CD14-positive monocyte (primary cell): ENCODE measurements around the gene MIEF1. TPM values are rescaled to one million over a fixed set of nuclear protein-coding genes. Genes with fewer than 3 reads are reported as not detected.

Experiments used
- DNase-seq, 3 donors: peaks; one replicate each; pipeline ENCODE4 v3.0.0-alpha.2; 2011 to 2022
- H2AFZ ChIP-seq: 2 replicates; pipeline ENCODE4 v1.6.0; 2012; ENCODE audit warnings: mild to moderate bottlenecking, low read depth, low read length, inconsistent platforms; ENCODE audit not compliant: insufficient read depth, poor library complexity, severe bottlenecking
- H3K27ac ChIP-seq, 2 donors: 1 replicate in 1 of 2; 2 replicates in 1 of 2; pipeline ENCODE4 v1.5.1; 2012 to 2013; ENCODE audit warnings: low read length in 2 of 2, control low read depth in 1 of 2, inconsistent platforms in 1 of 2, low read depth in 1 of 2, mild to moderate bottlenecking in 1 of 2
- H3K27me3 ChIP-seq, 2 donors: one replicate each; pipeline versions ENCODE4 v1.6.0 to v1.6.1; 2011 to 2013; ENCODE audit warnings: low read length in 2 of 2; ENCODE audit not compliant: control insufficient read depth in 2 of 2, insufficient read depth in 2 of 2
- H3K36me3 ChIP-seq, 2 donors: replicated peaks in 1 of 2; 1 replicate in 1 of 2; 2 replicates in 1 of 2; pipeline versions ENCODE4 v1.5.1 to v1.6.1; 2012 to 2013; ENCODE audit warnings: low read length in 2 of 2, control low read depth in 1 of 2, inconsistent platforms in 1 of 2, mild to moderate bottlenecking in 1 of 2; ENCODE audit not compliant: insufficient read depth in 2 of 2, control insufficient read depth in 1 of 2
- H3K4me1 ChIP-seq, 2 donors: 1 replicate in 1 of 2; 2 replicates in 1 of 2; pipeline versions ENCODE4 v1.5.1 to v1.6.1; 2012 to 2013; ENCODE audit warnings: low read length in 2 of 2, control low read depth in 1 of 2, inconsistent platforms in 1 of 2, mild to moderate bottlenecking in 1 of 2, moderate library complexity in 1 of 2; ENCODE audit not compliant: insufficient read depth in 2 of 2, control insufficient read depth in 1 of 2
- H3K4me2 ChIP-seq: replicated peaks from 2 replicates; pipeline ENCODE3; 2012; ENCODE audit warnings: low read length, moderate library complexity, mild to moderate bottlenecking; ENCODE audit not compliant: poor library complexity, severe bottlenecking; ENCODE audit errors: extremely low read depth
- H3K4me3 ChIP-seq, 3 experiments: fragments of 200-600 bp in 1 of 3; sonication (generic) in 1 of 3; replicated peaks in 1 of 3; 1 replicate in 2 of 3; 2 replicates in 1 of 3; pipeline ENCODE4 v1.5.1; 2011 to 2013; ENCODE audit warnings: low read length in 3 of 3, mild to moderate bottlenecking in 3 of 3, control low read depth in 2 of 3, low read depth in 2 of 3, inconsistent platforms in 1 of 3, moderate library complexity in 1 of 3
- H3K79me2 ChIP-seq: 2 replicates; pipeline ENCODE4 v1.6.0; 2012; ENCODE audit warnings: mild to moderate bottlenecking, control low read depth, inconsistent platforms, low read length, moderate library complexity; ENCODE audit not compliant: insufficient read depth
- H3K9ac ChIP-seq: 2 replicates; pipeline ENCODE4 v1.6.0; 2017; ENCODE audit warnings: low read length, mild to moderate bottlenecking; ENCODE audit not compliant: insufficient read depth, poor library complexity, severe bottlenecking
- H3K9me3 ChIP-seq, 2 donors: replicated peaks in 1 of 2; 1 replicate in 1 of 2; 2 replicates in 1 of 2; pipeline versions ENCODE4 v1.5.1 to v1.6.1; 2012 to 2013; ENCODE audit warnings: low read length in 2 of 2, control low read depth in 1 of 2; ENCODE audit not compliant: control insufficient read depth in 1 of 2, insufficient read depth in 1 of 2
- H4K20me1 ChIP-seq: 2 replicates; pipeline ENCODE4 v1.6.0; 2012; ENCODE audit warnings: mild to moderate bottlenecking, low read length, control low read depth, moderate library complexity; ENCODE audit not compliant: insufficient read depth
- H3K27ac Mint-ChIP-seq, 7 donors: one replicate each; pipeline ENCODE4 v1.8.0; 2020; ENCODE audit warnings: mild to moderate bottlenecking in 7 of 7, mixed read lengths in 7 of 7, moderate library complexity in 6 of 7, inconsistent platforms in 2 of 7
- H3K27me3 Mint-ChIP-seq, 3 donors: one replicate each; pipeline ENCODE4 v1.8.0; 2021 to 2022; ENCODE audit warnings: low read depth in 3 of 3, mild to moderate bottlenecking in 3 of 3, mixed read lengths in 3 of 3, moderate library complexity in 3 of 3, inconsistent platforms in 1 of 3
- H3K36me3 Mint-ChIP-seq, 2 donors: one replicate each; pipeline ENCODE4 v1.8.0; 2020; ENCODE audit warnings: mixed read lengths in 2 of 2, inconsistent platforms in 1 of 2, mild to moderate bottlenecking in 1 of 2
- H3K4me1 Mint-ChIP-seq: one replicate; pipeline ENCODE4 v1.8.0; 2020; ENCODE audit warnings: mild to moderate bottlenecking, mixed read lengths
- H3K4me3 Mint-ChIP-seq, 2 donors: one replicate each; pipeline ENCODE4 v1.8.0; 2020; ENCODE audit warnings: mild to moderate bottlenecking in 2 of 2, mixed read lengths in 2 of 2, moderate library complexity in 1 of 2
- H3K9me3 Mint-ChIP-seq, 7 donors: one replicate each; pipeline ENCODE4 v1.8.0; 2020 to 2022; ENCODE audit warnings: mixed read lengths in 7 of 7, mild to moderate bottlenecking in 6 of 7, moderate library complexity in 6 of 7, inconsistent platforms in 2 of 7
- WGBS: methylation state at CpG from one replicate; pipeline ENCODE4 v1.1.5; 2013; ENCODE audit warnings: missing lambda C conversion rate; ENCODE audit not compliant: insufficient coverage; 5-methylcytosine and 5-hydroxymethylcytosine counted together
- intact Hi-C, 2 donors: fragments of 100-400 bp; cut with micrococcal nuclease; formaldehyde crosslinking; loops; one replicate each; pipeline versions ENCODE4 v1.15.0 to v1.15.1; 2023
- polyA plus RNA-seq, 3 donors: library from polyadenylated mRNA; depleted of rRNA in 1 of 3; unstranded in 2 of 3; stranded (reverse) in 1 of 3; fragments of 300-500 nt in 2 of 3; fragments of >200 nt in 1 of 3; fragmentation: Illumina TruSeq in 2 of 3; gene quantifications; 1 replicate in 2 of 3; 2 replicates in 1 of 3; pipeline ENCODE4 v1.2.3, GENCODE V29; 2012 to 2021
- TF ChIP-seq, protein P1 (sequence below): fragments of 200-600 bp; IDR thresholded peaks from one replicate; pipeline ENCODE4 v1.8.0; 2022; ENCODE audit warnings: antibody characterized with exemption, mild to moderate bottlenecking

Gene MIEF1
- polyA plus RNA-seq, 3 donors: 9.4 to 14.0 (median 13.3) TPM

- peak in 2 of 3 donors; percentile 22 to 59 for DNase-seq
- intact Hi-C loops: no loop called here
- peak overlapping the region; percentile 75 for H2AFZ ChIP-seq
- H3K4me1 ChIP-seq: peaks cover 44 to 49% of the 10 kb centered on the region in 2 donors
- Mint-ChIP-seq H3K4me1 (peaks cover 54% of the 10 kb centered on the region), H3K4me3 (peak overlapping the region; percentile 43 to 77), H3K27me3 (peaks cover 4 to 16% (median 6%) of the 10 kb centered on the region in 3 donors), H3K27ac (peak overlapping the region; percentile 43 to 89 (median 81)), H3K36me3 (no peaks in the 10 kb centered on the region), H3K9me3 (peaks cover 0 to 2% (median 0%) of the 10 kb centered on the region in 7 donors)
- no peaks in the 10 kb centered on the region for H3K27me3 ChIP-seq
- H3K36me3 ChIP-seq: no peaks in the 10 kb centered on the region
- peak overlapping the region; percentile 66 for H3K4me2 ChIP-seq
- no peaks in the 10 kb centered on the region for H3K79me2 ChIP-seq
- no peaks in the 10 kb centered on the region for H4K20me1 ChIP-seq
- TF ChIP-seq, protein P1, sequence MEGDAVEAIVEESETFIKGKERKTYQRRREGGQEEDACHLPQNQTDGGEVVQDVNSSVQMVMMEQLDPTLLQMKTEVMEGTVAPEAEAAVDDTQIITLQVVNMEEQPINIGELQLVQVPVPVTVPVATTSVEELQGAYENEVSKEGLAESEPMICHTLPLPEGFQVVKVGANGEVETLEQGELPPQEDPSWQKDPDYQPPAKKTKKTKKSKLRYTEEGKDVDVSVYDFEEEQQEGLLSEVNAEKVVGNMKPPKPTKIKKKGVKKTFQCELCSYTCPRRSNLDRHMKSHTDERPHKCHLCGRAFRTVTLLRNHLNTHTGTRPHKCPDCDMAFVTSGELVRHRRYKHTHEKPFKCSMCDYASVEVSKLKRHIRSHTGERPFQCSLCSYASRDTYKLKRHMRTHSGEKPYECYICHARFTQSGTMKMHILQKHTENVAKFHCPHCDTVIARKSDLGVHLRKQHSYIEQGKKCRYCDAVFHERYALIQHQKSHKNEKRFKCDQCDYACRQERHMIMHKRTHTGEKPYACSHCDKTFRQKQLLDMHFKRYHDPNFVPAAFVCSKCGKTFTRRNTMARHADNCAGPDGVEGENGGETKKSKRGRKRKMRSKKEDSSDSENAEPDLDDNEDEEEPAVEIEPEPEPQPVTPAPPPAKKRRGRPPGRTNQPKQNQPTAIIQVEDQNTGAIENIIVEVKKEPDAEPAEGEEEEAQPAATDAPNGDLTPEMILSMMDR: no peak
- peak overlapping the region; percentile 58 for H3K9ac ChIP-seq
- H3K9me3 ChIP-seq: no peaks in the 10 kb centered on the region
- 3% methylated on average over 8 of the region's 13 CpGs for WGBS
- H3K4me3 ChIP-seq: peak overlapping the region in 1 of 3 experiments; percentile 54
- peak overlapping the region; percentile 25 to 75 for H3K27ac ChIP-seq
Measured at GRCh38 chr22:39471381-39472141, 30.5 kb upstream of the MIEF1 start.

DNA sequence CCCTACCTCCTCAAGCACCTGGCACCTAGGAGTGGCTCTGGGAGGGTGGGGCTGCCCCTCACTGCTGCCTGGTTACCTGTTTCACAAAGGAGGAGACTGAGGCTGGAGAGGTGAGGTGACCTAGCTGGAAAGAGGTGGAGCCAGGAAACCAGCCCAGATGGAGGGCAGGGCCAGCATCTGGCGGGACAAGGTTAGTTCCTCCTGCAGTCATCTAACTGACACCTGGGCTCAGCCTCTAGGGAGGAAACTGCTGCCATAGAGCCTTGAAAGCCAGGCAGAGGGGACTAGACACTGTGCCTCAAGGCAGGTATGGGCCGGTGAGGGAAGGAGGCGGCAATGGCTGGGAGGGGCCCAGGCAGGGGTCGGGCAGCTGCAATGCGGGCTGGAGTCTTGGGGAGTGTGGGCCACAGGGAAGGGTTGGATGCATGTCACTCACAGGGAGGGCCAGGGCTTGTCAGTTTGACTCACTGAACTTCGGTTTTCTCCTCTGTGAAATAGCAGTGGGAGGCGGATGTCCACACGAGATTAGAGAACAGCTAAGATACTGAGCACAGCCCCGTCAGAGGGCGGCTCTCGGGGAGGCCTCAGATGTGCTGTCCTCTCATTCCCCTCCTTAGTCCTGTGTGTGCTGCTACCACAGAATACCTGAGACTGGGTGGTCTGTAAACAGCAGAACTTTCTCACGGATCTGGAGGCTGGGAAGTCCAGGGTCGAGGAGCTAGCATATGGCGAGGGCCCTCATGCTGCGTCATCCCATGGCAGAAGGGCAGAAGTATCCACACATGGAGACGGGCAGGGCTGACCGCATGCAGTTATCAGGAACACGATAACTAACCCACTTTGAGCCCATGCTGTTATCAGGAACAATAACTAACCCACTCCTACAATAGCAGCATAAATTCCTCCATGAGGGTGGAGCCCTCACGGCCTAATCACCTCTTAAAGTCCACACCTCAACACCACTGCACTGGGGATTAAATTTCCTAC lies 29.2 kb upstream of the MIEF1 start:
- Histone ChIP-seq H3K9ac (no peak overlapping the region), H3K4me2 (peak overlapping the region; percentile 66), H3K36me3 (no peaks in the 10 kb centered on the region), H4K20me1 (no peaks in the 10 kb centered on the region), H3K4me1 (peaks cover 44 to 49% of the 10 kb centered on the region in 2 donors), H2AFZ (peak overlapping the region; percentile 75), H3K79me2 (no peaks in the 10 kb centered on the region), H3K27ac (peak overlapping the region; percentile 25 to 75), H3K27me3 (no peaks in the 10 kb centered on the region), H3K9me3 (no peaks in the 10 kb centered on the region), H3K4me3 (peak overlapping the region in 1 of 3 experiments; percentile 54)
- H3K27ac Mint-ChIP-seq: peak overlapping the region in 3 of 7 donors; percentile 9 to 62 (median 60)
- peaks cover 44% of the 10 kb centered on the region for H3K4me1 Mint-ChIP-seq
- DNase-seq: no peak
- H3K36me3 Mint-ChIP-seq: no peaks in the 10 kb centered on the region
- no peak overlapping the region for H3K4me3 Mint-ChIP-seq
- intact Hi-C loops: no loop called here
- peaks cover 4 to 15% (median 6%) of the 10 kb centered on the region in 3 donors for H3K27me3 Mint-ChIP-seq
- TF ChIP-seq, protein P1: no peak
- no peaks in the 10 kb centered on the region for H3K9me3 Mint-ChIP-seq
- WGBS: 78% methylated on average over 18 of the region's 19 CpGs
